GM23248 (cell line): ENCODE measurements around the gene IQSEC3. TPM values are rescaled to one million over a fixed set of nuclear protein-coding genes. Genes with fewer than 3 reads are reported as not detected.

Experiments
- DNase-seq: peaks from one replicate; pipeline ENCODE4 v3.0.0-alpha.2; 2015
- H2AFZ ChIP-seq: fragments of 200-600 bp; sonication (generic); 2 replicates; pipeline ENCODE4 v1.6.1; 2016; ENCODE audit warnings: antibody characterized with exemption
- H3F3A ChIP-seq: fragments of 200-600 bp; sonication (generic); 2 replicates; pipeline ENCODE4 v1.6.1; 2016; ENCODE audit warnings: mild to moderate bottlenecking, antibody characterized with exemption, mixed run types; ENCODE audit not compliant: insufficient read depth
- H3K27ac ChIP-seq: fragments of 200-600 bp; sonication (generic); 2 replicates; pipeline ENCODE4 v1.5.1; 2016; ENCODE audit warnings: mild to moderate bottlenecking
- H3K27me3 ChIP-seq: fragments of 200-600 bp; sonication (generic); replicated peaks from 2 replicates; pipeline ENCODE4 v1.6.1; 2016; ENCODE audit warnings: mild to moderate bottlenecking; ENCODE audit not compliant: insufficient read depth
- H3K36me3 ChIP-seq: fragments of 200-600 bp; sonication (generic); 2 replicates; pipeline ENCODE4 v1.6.1; 2016; ENCODE audit warnings: low read depth, mild to moderate bottlenecking
- H3K4me1 ChIP-seq: fragments of 200-600 bp; sonication (generic); 2 replicates; pipeline ENCODE4 v1.6.1; 2016; ENCODE audit warnings: mild to moderate bottlenecking; ENCODE audit not compliant: insufficient read depth
- H3K4me2 ChIP-seq: fragments of 200-600 bp; sonication (generic); one replicate; pipeline ENCODE4 v1.6.1; 2016; ENCODE audit warnings: mild to moderate bottlenecking; ENCODE audit not compliant: unreplicated experiment
- H3K4me3 ChIP-seq: fragments of 200-600 bp; sonication (generic); 2 replicates; pipeline ENCODE4 v1.5.1; 2016; ENCODE audit warnings: mild to moderate bottlenecking
- H3K79me2 ChIP-seq: fragments of 200-600 bp; sonication (generic); 2 replicates; pipeline ENCODE4 v1.6.1; 2016; ENCODE audit warnings: mild to moderate bottlenecking; ENCODE audit not compliant: insufficient read depth
- H3K9ac ChIP-seq: fragments of 200-600 bp; sonication (generic); 2 replicates; pipeline ENCODE4 v1.6.1; 2016; ENCODE audit warnings: mild to moderate bottlenecking
- H3K9me2 ChIP-seq: fragments of 200-600 bp; sonication (generic); 2 replicates; pipeline ENCODE4 v1.6.1; 2016; ENCODE audit warnings: mixed run types, mild to moderate bottlenecking, moderate library complexity; ENCODE audit not compliant: insufficient read depth
- H3K9me3 ChIP-seq: fragments of 200-600 bp; sonication (generic); one replicate; pipeline ENCODE4 v1.6.1; 2017; ENCODE audit warnings: low read depth
- H4K20me1 ChIP-seq: fragments of 200-600 bp; sonication (generic); 2 replicates; pipeline ENCODE4 v1.6.0; 2016; ENCODE audit not compliant: insufficient read depth
- EZH2 ChIP-seq: fragments of 200-600 bp; sonication (generic); IDR thresholded peaks from 2 replicates; pipeline ENCODE4 v1.6.1; 2018; ENCODE audit warnings: antibody characterized with exemption, mild to moderate bottlenecking; ENCODE audit not compliant: insufficient read depth, poor library complexity, severe bottlenecking
- EZH2phosphoT487 ChIP-seq: fragments of 200-600 bp; sonication (generic); IDR thresholded peaks from 2 replicates; pipeline ENCODE4 v1.6.1; 2018; ENCODE audit warnings: antibody characterized with exemption, moderate library complexity, mild to moderate bottlenecking, low read depth; ENCODE audit not compliant: insufficient read depth
- WGBS, 2 experiments: methylation state at CpG; one replicate each; pipeline ENCODE4 v1.1.6; 2015 to 2017; ENCODE audit warnings: low lambda C conversion rate in 2 of 2, low coverage in 1 of 2; ENCODE audit errors: missing lambda C conversion rate in 2 of 2; 5-methylcytosine and 5-hydroxymethylcytosine counted together
- in situ Hi-C: fragments of 300-500 bp; cut with MboI; formaldehyde crosslinking; loops from 2 replicates; pipeline ENCODE4 v1.15.0; 2020
- polyA plus RNA-seq: library from polyadenylated mRNA; unstranded; fragments of >200 nt; fragmentation: Nextera tagmentation; extraction: Ambion mirVana; gene quantifications from 2 replicates; pipeline ENCODE4 v1.2.1, GENCODE V29; 2016
- total RNA-seq: library from RNA; depleted of rRNA; stranded (reverse); fragments of >200 nt; shearing (Covaris generic); gene quantifications from 2 replicates; pipeline ENCODE4 v1.2.3, GENCODE V29; 2014

Gene IQSEC3
- total and polyA plus RNA-seq, 2 experiments from 2014 or later, result not detected

DNA sequence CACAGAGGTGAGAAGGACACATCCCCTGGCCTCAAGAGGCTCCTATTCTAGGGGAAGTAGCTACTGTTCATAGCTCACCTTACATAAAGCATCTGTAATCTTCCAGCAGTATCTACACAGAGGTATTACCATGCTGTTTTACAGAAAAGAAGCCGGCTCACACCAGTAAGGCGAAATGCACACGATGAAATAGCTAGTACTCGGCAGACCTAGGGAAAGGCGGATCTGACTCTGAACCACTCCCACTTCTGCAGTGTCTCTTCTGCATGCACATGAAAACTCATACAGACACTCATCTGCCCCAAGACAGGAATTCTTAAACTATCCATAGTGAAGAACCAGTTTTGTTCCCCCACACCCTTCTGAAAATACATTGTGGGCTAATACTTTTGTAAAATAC is 73.6 kb downstream of the IQSEC3 start:
- DNase-seq, result no peak
- no peaks in the 10 kb centered on the region for H3F3A ChIP-seq
- no peak overlapping the region for H2AFZ ChIP-seq
- H3K4me3 ChIP-seq, result no peak overlapping the region
- TF ChIP-seq EZH2 (no peak), EZH2phosphoT487 (no peak)
- H3K27me3 ChIP-seq, result peaks cover 48% of the 10 kb centered on the region
- no peak overlapping the region for H3K4me2 ChIP-seq
- H3K36me3 ChIP-seq, result no peaks in the 10 kb centered on the region
- in situ Hi-C loops, result no loop called here
- H3K9ac ChIP-seq, result no peak overlapping the region
- H3K4me1 ChIP-seq, result no peaks in the 10 kb centered on the region
- H3K9me2 ChIP-seq, result no peaks in the 10 kb centered on the region
- no peaks in the 10 kb centered on the region for H3K9me3 ChIP-seq
- H3K27ac ChIP-seq, result no peak overlapping the region
- no peaks in the 10 kb centered on the region for H4K20me1 ChIP-seq
- WGBS, 2 experiments, result 25 to 34% methylated on average over 5 of the region's 5 CpGs
- H3K79me2 ChIP-seq, result no peaks in the 10 kb centered on the region

DNA sequence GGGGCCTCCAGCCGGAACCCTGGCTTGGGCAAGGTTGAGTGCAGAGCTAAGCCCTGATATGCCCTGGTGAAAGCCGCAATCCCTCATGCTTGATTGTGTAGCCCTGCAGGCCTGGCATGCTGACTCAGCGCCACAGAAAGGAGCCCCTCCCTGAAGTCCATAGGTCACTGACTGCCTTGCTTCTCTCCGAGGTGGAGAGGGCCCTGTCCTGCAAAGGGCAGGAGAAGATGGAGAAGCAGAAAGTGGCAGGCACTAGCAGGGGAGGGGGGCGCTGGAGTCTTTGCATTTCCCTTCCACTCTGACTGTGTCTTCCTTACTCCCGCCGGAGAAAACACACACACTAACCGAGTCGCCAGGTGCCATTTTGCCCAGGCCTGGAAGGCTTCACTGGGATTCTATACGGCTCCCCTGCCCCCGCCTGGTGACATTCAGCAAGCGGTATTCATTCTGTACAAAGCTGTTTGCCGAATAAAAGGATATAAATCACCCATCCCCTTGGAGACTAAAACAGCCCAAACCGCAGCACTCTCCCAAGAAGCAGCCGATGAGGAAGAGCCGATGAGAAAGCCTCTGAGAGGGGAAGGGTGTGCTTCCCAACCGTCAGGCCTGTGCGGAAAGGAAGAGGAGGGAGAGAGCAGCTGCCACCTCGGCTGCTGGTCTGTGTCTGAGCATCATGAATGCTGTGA is 77.5 kb downstream of the IQSEC3 start:
- in situ Hi-C loops, result no loop called here
- no peak overlapping the region for H3K4me2 ChIP-seq

DNA sequence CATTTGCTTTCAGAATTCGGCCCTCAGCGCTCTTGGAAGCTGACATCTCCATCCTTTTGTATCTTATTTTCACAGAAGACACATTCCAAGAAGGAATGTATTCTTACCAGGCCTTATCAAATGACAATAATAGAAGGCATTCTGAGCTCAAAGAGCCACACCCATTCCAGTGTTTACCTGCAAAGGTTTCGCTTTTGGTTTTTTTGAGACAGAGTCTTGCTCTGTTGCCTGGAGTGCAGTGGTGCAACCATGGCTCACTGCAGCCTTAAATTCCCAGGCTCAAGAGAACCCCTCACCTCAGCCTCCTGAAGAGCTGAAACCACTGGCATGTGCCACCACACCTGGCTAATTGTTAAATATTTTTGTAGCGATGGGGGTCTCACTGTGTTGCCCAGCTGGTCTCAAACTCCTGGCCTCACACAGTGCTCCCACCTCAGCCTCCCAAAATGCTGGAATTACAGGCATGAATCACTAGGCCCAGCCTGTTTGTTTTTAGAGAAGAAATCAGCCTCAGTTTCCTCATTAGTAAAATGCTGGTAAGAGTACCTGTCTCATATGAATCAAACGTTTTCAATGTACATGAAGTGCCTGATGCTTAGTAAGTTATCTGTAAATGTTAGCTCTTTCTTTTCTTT is 78.2 kb downstream of the IQSEC3 start:
- H3F3A ChIP-seq, result no peaks in the 10 kb centered on the region
- H3K4me3 ChIP-seq, result no peak overlapping the region
- DNase-seq, result no peak
- 57 to 67% methylated on average over 5 of the region's 5 CpGs for whole genome bisulfite sequencing, 2 experiments
- H3K27ac ChIP-seq, result no peak overlapping the region
- H3K9ac ChIP-seq, result no peak overlapping the region
- H3K27me3 ChIP-seq, result peaks cover 42% of the 10 kb centered on the region
- H3K79me2 ChIP-seq, result no peaks in the 10 kb centered on the region
- no peaks in the 10 kb centered on the region for H3K9me2 ChIP-seq
- no peak for TF ChIP-seq EZH2phosphoT487
- TF ChIP-seq EZH2, result no peak
- H4K20me1 ChIP-seq, result no peaks in the 10 kb centered on the region
- H2AFZ ChIP-seq, result no peak overlapping the region
- no peaks in the 10 kb centered on the region for H3K36me3 ChIP-seq
- no peak overlapping the region for H3K4me2 ChIP-seq
- in situ Hi-C loops, result no loop called here
- H3K9me3 ChIP-seq, result no peaks in the 10 kb centered on the region
- H3K4me1 ChIP-seq, result no peaks in the 10 kb centered on the region

More for the DNA sequence above, 77.5 kb downstream of the IQSEC3 start:
- Histone ChIP-seq H4K20me1 (no peaks in the 10 kb centered on the region), H3K9me2 (no peaks in the 10 kb centered on the region), H3K4me1 (no peaks in the 10 kb centered on the region), H3F3A (no peaks in the 10 kb centered on the region), H3K9me3 (no peaks in the 10 kb centered on the region), H3K27me3 (peaks cover 47% of the 10 kb centered on the region), H3K27ac (no peak overlapping the region), H3K4me3 (no peak overlapping the region), H3K36me3 (no peaks in the 10 kb centered on the region), H3K79me2 (no peaks in the 10 kb centered on the region), H2AFZ (no peak overlapping the region), H3K9ac (no peak overlapping the region)
- 28 to 36% methylated on average over 18 to 19 of the region's 19 CpGs for WGBS, 2 experiments
- TF ChIP-seq EZH2phosphoT487 (no peak), EZH2 (no peak)
- peak; percentile 26 for DNase-seq

DNA sequence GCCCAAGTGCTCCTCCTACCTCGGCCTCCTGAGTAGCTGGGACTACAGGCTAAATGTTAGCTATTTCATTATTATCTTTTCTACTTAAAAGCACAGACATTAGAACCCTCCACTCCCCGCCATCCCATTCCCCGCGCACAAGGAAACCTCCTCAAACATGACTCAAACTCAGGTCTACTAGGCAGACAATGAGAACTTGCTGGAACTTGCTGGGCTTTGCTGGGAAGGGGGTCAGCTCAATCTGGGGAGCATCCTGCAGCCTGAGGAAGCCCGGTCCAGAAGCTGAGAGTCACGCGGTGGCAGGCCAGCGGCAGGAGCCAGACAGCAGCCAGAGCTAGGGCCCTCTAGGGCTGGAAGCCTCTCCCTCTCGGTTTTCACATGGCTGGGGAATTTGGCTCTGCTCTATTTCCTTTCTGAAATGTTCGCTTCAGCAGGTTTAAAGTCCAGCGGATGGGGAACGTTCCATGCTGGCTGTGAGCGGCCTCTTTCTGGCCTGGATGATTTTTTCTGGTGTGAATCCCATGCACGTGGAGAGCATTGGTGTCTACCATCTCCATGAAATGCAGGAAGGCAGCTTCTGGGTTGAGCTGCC is 78.9 kb downstream of the IQSEC3 start:
- Histone ChIP-seq H3F3A (no peaks in the 10 kb centered on the region), H3K27ac (no peak overlapping the region), H3K9me3 (no peaks in the 10 kb centered on the region), H3K4me1 (no peaks in the 10 kb centered on the region), H2AFZ (no peak overlapping the region), H3K27me3 (peaks cover 35% of the 10 kb centered on the region), H3K4me2 (no peak overlapping the region), H3K9me2 (no peaks in the 10 kb centered on the region), H3K36me3 (no peaks in the 10 kb centered on the region), H3K9ac (no peak overlapping the region), H3K4me3 (no peak overlapping the region), H3K79me2 (no peaks in the 10 kb centered on the region), H4K20me1 (no peaks in the 10 kb centered on the region)
- TF ChIP-seq EZH2 (no peak), EZH2phosphoT487 (no peak)
- 61 to 65% methylated on average over 14 of the region's 14 CpGs for WGBS, 2 experiments
- no peak for DNase-seq
- in situ Hi-C loops, result no loop called here
